SK-N-SH (cell line): ENCODE results near the gene ZAP70. TPM values are rescaled to one million over a fixed set of nuclear protein-coding genes. Genes with fewer than 3 reads are reported as not detected.

ENCODE experiments used
- CTCF ChIA-PET: fragments of 300-600, 350-600 bp; formaldehyde crosslinking; extraction: SDS; loops from one replicate; lab custom pipeline; 2021; lab: Yijun Ruan, JAX
- POLR2A ChIA-PET: fragments of 350-600 bp; sonication (Branson Sonifier 250); formaldehyde crosslinking; extraction: SDS; loops from one replicate; lab custom pipeline; 2020; ENCODE audit warnings: antibody characterized with exemption, inconsistent platforms; lab: Yijun Ruan, JAX
- DNase-seq: peaks from one replicate; pipeline ENCODE4 v3.0.0; 2012
- H2AFZ ChIP-seq: fragments of 200-600 bp; sonication (generic); 2 replicates; pipeline ENCODE4 v1.8.1; 2016; ENCODE audit warnings: antibody characterized with exemption, mild to moderate bottlenecking, low read depth
- H3F3A ChIP-seq: fragments of 200-600 bp; sonication (generic); replicated peaks from 2 replicates; pipeline ENCODE3; 2016; ENCODE audit warnings: antibody characterized with exemption, mild to moderate bottlenecking; ENCODE audit not compliant: insufficient read depth
- H3K27ac ChIP-seq, 2 experiments: fragments of 200-500 bp in 1 of 2; fragments of 200-600 bp in 1 of 2; sonication (Bioruptor generic) in 1 of 2; sonication (generic), shearing (Covaris generic) in 1 of 2; 2 replicates each; pipeline versions ENCODE4 v1.5.1 to v1.6.1; 2014 to 2016; ENCODE audit warnings: low read depth in 2 of 2, inconsistent platforms in 1 of 2, low read length in 1 of 2, mild to moderate bottlenecking in 1 of 2, mixed read lengths in 1 of 2
- H3K27me3 ChIP-seq: fragments of 200-600 bp; sonication (generic), shearing (Covaris generic); 2 replicates; pipeline ENCODE4 v1.6.1; 2016; ENCODE audit warnings: mixed run types; ENCODE audit not compliant: insufficient read depth
- H3K36me3 ChIP-seq, 2 experiments: fragments of 200-500 bp in 1 of 2; fragments of 200-600 bp in 1 of 2; sonication (Bioruptor generic) in 1 of 2; sonication (generic) in 1 of 2; replicated peaks in 1 of 2; 2 replicates each; pipeline versions ENCODE3 to v1.5.1; 2014 to 2016; ENCODE audit warnings: low read length in 1 of 2, mild to moderate bottlenecking in 1 of 2; ENCODE audit not compliant: insufficient read depth in 2 of 2, control insufficient read depth in 1 of 2
- H3K4me1 ChIP-seq, 2 experiments: fragments of 200-500 bp in 1 of 2; fragments of 200-600 bp in 1 of 2; sonication (Bioruptor generic) in 1 of 2; sonication (generic), shearing (Covaris generic) in 1 of 2; 2 replicates each; pipeline versions ENCODE4 v1.5.1 to v1.6.1; 2014 to 2016; ENCODE audit warnings: low read depth in 1 of 2, low read length in 1 of 2, mixed run types in 1 of 2; ENCODE audit not compliant: insufficient read depth in 2 of 2, control insufficient read depth in 1 of 2
- H3K4me2 ChIP-seq: fragments of 200-600 bp; sonication (generic), shearing (Covaris generic); 2 replicates; pipeline ENCODE4 v1.6.1; 2017; ENCODE audit warnings: mixed run types
- H3K4me3 ChIP-seq, 2 experiments: fragments of 200-500 bp in 1 of 2; fragments of 200-600 bp in 1 of 2; sonication (Bioruptor generic) in 1 of 2; sonication (generic), shearing (Covaris generic) in 1 of 2; 2 replicates each; pipeline versions ENCODE4 v1.5.1 to v1.8.1; 2014 to 2016; ENCODE audit warnings: low read depth in 2 of 2, inconsistent platforms in 1 of 2, low read length in 1 of 2, mild to moderate bottlenecking in 1 of 2, mixed read lengths in 1 of 2, moderate library complexity in 1 of 2
- H3K79me2 ChIP-seq: fragments of 200-600 bp; sonication (generic); 2 replicates; pipeline ENCODE4 v1.8.1; 2017; ENCODE audit warnings: mild to moderate bottlenecking; ENCODE audit not compliant: insufficient read depth
- H3K9ac ChIP-seq: fragments of 200-600 bp; sonication (generic); 2 replicates; pipeline ENCODE4 v1.6.1; 2017; ENCODE audit warnings: mixed run types
- H3K9me2 ChIP-seq: fragments of 200-600 bp; sonication (generic); 2 replicates; pipeline ENCODE4 v1.6.1; 2017; ENCODE audit warnings: mixed run types
- H3K9me3 ChIP-seq: fragments of 200-600 bp; sonication (generic); 2 replicates; pipeline ENCODE4 v1.6.1; 2017; ENCODE audit warnings: mixed run types, mild to moderate bottlenecking, moderate library complexity
- H4K20me1 ChIP-seq: fragments of 200-600 bp; sonication (generic); 2 replicates; pipeline ENCODE4 v1.6.1; 2017; ENCODE audit warnings: mild to moderate bottlenecking, mixed run types; ENCODE audit not compliant: insufficient read depth
- CHD2 ChIP-seq: fragments of 150-350 bp; IDR thresholded peaks from 2 replicates; pipeline ENCODE4 v1.6.1; 2018; ENCODE audit warnings: low read length; ENCODE audit not compliant: partially characterized antibody
- ELF1 ChIP-seq: IDR thresholded peaks from 2 replicates; pipeline ENCODE4 v1.4.0; 2012
- EZH2phosphoT487 ChIP-seq: fragments of 200-600 bp; sonication (generic); IDR thresholded peaks from 2 replicates; pipeline ENCODE4 v1.6.1; 2017; ENCODE audit warnings: low read depth, mixed run types, mild to moderate bottlenecking, antibody characterized with exemption, moderate library complexity, borderline replicate concordance
- FOXJ3 ChIP-seq: sonication (generic); formaldehyde crosslinking; IDR thresholded peaks from 2 replicates; pipeline ENCODE4 v1.5.1; 2020; ENCODE audit warnings: mild to moderate bottlenecking, missing genetic modification reagents
- MXI1 ChIP-seq: IDR thresholded peaks from 2 replicates; pipeline ENCODE4 v1.6.1; 2012; ENCODE audit warnings: mild to moderate bottlenecking, low read depth, low read length, improper control_type of control experiment
- NFIC ChIP-seq: IDR thresholded peaks from 2 replicates; pipeline ENCODE4 v1.4.0; 2012; ENCODE audit warnings: borderline replicate concordance
- POLR2AphosphoS5 ChIP-seq: IDR thresholded peaks from 2 replicates; pipeline ENCODE4 v1.6.1; 2012; ENCODE audit warnings: low read depth, low read length
- RAD21 ChIP-seq: IDR thresholded peaks from 2 replicates; pipeline ENCODE4 v1.6.1; 2012; ENCODE audit warnings: mild to moderate bottlenecking, low read length
- RCOR1 ChIP-seq: fragments of 150-350 bp; IDR thresholded peaks from 2 replicates; pipeline ENCODE4 v1.6.1; 2017; ENCODE audit warnings: antibody characterized with exemption, low read length
- RFX5 ChIP-seq: IDR thresholded peaks from 2 replicates; pipeline ENCODE4 v1.6.1; 2012; ENCODE audit warnings: mild to moderate bottlenecking, improper control_type of control experiment, low read length
- RXRA ChIP-seq: IDR thresholded peaks from 2 replicates; pipeline ENCODE4 v1.4.0; 2012; ENCODE audit warnings: low read depth, mild to moderate bottlenecking, borderline replicate concordance
- SIN3A ChIP-seq: IDR thresholded peaks from 2 replicates; pipeline ENCODE4 v1.6.1; 2012; ENCODE audit warnings: low read depth, mild to moderate bottlenecking, low read length, moderate library complexity, borderline replicate concordance
- SMC3 ChIP-seq: IDR thresholded peaks from 2 replicates; pipeline ENCODE4 v1.6.1; 2012; ENCODE audit warnings: low read depth, low read length, improper control_type of control experiment
- TCF12 ChIP-seq: IDR thresholded peaks from 2 replicates; pipeline ENCODE4 v1.4.0; 2012
- TEAD4 ChIP-seq: IDR thresholded peaks from 2 replicates; pipeline ENCODE4 v1.4.0; 2012; ENCODE audit warnings: mild to moderate bottlenecking, borderline replicate concordance; ENCODE audit not compliant: insufficient read depth
- WGBS: methylation state at CpG from one replicate; pipeline ENCODE4 v1.1.6; 2017; ENCODE audit warnings: low lambda C conversion rate; 5-methylcytosine and 5-hydroxymethylcytosine counted together
- polyA plus RNA-seq, 3 experiments: library from polyadenylated mRNA; depleted of rRNA; stranded (reverse); fragments of >200 nt; gene quantifications; 2 replicates each; pipeline ENCODE4 v1.2.3, GENCODE V29; 2012
- TF ChIP-seq, protein P1 (sequence below): IDR thresholded peaks from 2 replicates; pipeline ENCODE4; 2012
- TF ChIP-seq, protein P2 (sequence below): IDR thresholded peaks from 2 replicates; pipeline ENCODE4 v1.6.1; 2012; ENCODE audit warnings: mild to moderate bottlenecking, low read depth, low read length, moderate library complexity
- TF ChIP-seq, protein P3 (sequence below): fragments of 150-350 bp; IDR thresholded peaks from 2 replicates; pipeline ENCODE4 v1.6.1; 2016; ENCODE audit warnings: mild to moderate bottlenecking, low read depth, low read length
- TF ChIP-seq, protein P4 (sequence below): fragments of 150-350 bp; IDR thresholded peaks from 2 replicates; pipeline ENCODE4 v1.6.1; 2017; ENCODE audit warnings: antibody characterized with exemption, low read length, low read depth, borderline replicate concordance

The ZAP70 gene
- polyA plus RNA-seq, 1 of the 3 experiments (the other 2 are of a cell fraction), result 0.05 TPM

DNA sequence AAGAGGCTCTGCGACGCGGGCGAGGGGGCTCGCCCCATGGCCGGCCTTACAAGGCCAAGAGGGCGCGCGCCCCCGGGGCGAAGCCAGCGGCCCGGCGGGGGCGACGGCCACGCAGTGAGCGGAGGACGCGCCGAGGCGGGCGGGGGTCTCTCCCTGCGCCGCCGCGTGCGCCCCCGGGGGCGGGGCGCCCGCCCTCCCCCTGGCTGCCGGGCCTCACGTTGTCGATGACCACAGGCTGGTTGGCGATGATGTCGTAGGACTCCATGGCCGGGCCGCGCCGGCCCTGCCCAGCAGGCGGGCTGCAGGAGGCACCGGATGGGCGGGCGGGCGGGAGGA, 49.8 kb upstream of the ZAP70 start:
- peaks cover 15% of the 10 kb centered on the region for H3F3A ChIP-seq
- WGBS, result no CpG with 5 or more reads among the region's 46 CpGs
- peak overlapping the region; percentile 71 to 81 for H3K4me3 ChIP-seq
- ChIA-PET POLR2A (interaction anchor here (0.9 to 1.8 kb wide), 4 partner anchors 12 to 30 kb away, joined by 3 to 26 read pairs (median 3); partner anchors contain the start of gene COX5B), CTCF (interaction anchor here (0.6 to 8.6 kb wide), 14 partner anchors 10 to 669 kb away, joined by 3 to 88 read pairs (median 5); partner anchors contain the start of genes ANKRD36B and COX5B)
- peaks cover 31% of the 10 kb centered on the region for H3K79me2 ChIP-seq
- peak overlapping the region; percentile 36 for H2AFZ ChIP-seq
- TF ChIP-seq RXRA (no peak), FOXJ3 (CRISPR knock-in tag) (no peak), TCF12 (no peak), RCOR1 (no peak), RFX5 (no peak), NFIC (no peak), POLR2AphosphoS5 (0 out of 2 replicates have a peak, but pooled peaks have one; percentile 8), SIN3A (0 out of 2 replicates have a peak, but pooled peaks have one; percentile 1), MXI1 (peak; percentile 23; the same call in 1 of the 2 replicates), ELF1 (no peak), CHD2 (no peak), SMC3 (no peak), TEAD4 (no peak), RAD21 (no peak), EZH2phosphoT487 (no peak)
- TF ChIP-seq, protein P1, sequence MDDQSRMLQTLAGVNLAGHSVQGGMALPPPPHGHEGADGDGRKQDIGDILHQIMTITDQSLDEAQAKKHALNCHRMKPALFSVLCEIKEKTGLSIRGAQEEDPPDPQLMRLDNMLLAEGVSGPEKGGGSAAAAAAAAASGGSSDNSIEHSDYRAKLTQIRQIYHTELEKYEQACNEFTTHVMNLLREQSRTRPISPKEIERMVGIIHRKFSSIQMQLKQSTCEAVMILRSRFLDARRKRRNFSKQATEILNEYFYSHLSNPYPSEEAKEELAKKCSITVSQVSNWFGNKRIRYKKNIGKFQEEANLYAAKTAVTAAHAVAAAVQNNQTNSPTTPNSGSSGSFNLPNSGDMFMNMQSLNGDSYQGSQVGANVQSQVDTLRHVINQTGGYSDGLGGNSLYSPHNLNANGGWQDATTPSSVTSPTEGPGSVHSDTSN, result no peak
- TF ChIP-seq, protein P2, sequence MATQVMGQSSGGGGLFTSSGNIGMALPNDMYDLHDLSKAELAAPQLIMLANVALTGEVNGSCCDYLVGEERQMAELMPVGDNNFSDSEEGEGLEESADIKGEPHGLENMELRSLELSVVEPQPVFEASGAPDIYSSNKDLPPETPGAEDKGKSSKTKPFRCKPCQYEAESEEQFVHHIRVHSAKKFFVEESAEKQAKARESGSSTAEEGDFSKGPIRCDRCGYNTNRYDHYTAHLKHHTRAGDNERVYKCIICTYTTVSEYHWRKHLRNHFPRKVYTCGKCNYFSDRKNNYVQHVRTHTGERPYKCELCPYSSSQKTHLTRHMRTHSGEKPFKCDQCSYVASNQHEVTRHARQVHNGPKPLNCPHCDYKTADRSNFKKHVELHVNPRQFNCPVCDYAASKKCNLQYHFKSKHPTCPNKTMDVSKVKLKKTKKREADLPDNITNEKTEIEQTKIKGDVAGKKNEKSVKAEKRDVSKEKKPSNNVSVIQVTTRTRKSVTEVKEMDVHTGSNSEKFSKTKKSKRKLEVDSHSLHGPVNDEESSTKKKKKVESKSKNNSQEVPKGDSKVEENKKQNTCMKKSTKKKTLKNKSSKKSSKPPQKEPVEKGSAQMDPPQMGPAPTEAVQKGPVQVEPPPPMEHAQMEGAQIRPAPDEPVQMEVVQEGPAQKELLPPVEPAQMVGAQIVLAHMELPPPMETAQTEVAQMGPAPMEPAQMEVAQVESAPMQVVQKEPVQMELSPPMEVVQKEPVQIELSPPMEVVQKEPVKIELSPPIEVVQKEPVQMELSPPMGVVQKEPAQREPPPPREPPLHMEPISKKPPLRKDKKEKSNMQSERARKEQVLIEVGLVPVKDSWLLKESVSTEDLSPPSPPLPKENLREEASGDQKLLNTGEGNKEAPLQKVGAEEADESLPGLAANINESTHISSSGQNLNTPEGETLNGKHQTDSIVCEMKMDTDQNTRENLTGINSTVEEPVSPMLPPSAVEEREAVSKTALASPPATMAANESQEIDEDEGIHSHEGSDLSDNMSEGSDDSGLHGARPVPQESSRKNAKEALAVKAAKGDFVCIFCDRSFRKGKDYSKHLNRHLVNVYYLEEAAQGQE, result no peak
- TF ChIP-seq, protein P3, sequence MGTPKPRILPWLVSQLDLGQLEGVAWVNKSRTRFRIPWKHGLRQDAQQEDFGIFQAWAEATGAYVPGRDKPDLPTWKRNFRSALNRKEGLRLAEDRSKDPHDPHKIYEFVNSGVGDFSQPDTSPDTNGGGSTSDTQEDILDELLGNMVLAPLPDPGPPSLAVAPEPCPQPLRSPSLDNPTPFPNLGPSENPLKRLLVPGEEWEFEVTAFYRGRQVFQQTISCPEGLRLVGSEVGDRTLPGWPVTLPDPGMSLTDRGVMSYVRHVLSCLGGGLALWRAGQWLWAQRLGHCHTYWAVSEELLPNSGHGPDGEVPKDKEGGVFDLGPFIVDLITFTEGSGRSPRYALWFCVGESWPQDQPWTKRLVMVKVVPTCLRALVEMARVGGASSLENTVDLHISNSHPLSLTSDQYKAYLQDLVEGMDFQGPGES, result no peak
- TF ChIP-seq, protein P4, sequence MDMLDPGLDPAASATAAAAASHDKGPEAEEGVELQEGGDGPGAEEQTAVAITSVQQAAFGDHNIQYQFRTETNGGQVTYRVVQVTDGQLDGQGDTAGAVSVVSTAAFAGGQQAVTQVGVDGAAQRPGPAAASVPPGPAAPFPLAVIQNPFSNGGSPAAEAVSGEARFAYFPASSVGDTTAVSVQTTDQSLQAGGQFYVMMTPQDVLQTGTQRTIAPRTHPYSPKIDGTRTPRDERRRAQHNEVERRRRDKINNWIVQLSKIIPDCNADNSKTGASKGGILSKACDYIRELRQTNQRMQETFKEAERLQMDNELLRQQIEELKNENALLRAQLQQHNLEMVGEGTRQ, result no peak
- DNase-seq, result no peak
- peak overlapping the region; percentile 90 to 91 for H3K27ac ChIP-seq
- H4K20me1 ChIP-seq, result 0 out of 2 replicates have a peak, but pooled peaks cover 7% of the 10 kb centered on the region
- H3K9ac ChIP-seq, result peak overlapping the region; percentile 88
- peak overlapping the region; percentile 97 for H3K4me2 ChIP-seq
- H3K9me3 ChIP-seq, result no peaks in the 10 kb centered on the region
- peaks cover 15% of the 10 kb centered on the region in 2 experiments; a peak in 3 of 4 replicates for H3K4me1 ChIP-seq
- H3K36me3 ChIP-seq, result peaks cover 0 to 12% of the 10 kb centered on the region in 2 experiments
- H3K9me2 ChIP-seq, result no peaks in the 10 kb centered on the region
- no peaks in the 10 kb centered on the region for H3K27me3 ChIP-seq
